ENCODE data around the gene MYBPHL. TPM values are rescaled to one million over a fixed set of nuclear protein-coding genes. Genes with fewer than 3 reads are reported as not detected.

MYBPHL gene
- total and polyA plus RNA-seq, 2 of the 13 experiments (the other 11 are each of a cell fraction or from before 2014, with no cell fraction given), result 3.7 to 3.8 TPM

- H3K9ac ChIP-seq (ENCODE audit: insufficient read depth, low read depth, low read length), result peak overlapping the region; percentile 33; the same call in 1 of the 2 replicates
- H3K4me2 ChIP-seq (ENCODE audit: low read depth, low read length), result peak overlapping the region; percentile 78
- DNase-seq (ENCODE audit: low spot score), result no peak
- no peak overlapping the region for H2AFZ ChIP-seq (ENCODE audit: low read length)
- in situ Hi-C loops (cut with HindIII; ENCODE audit: extremely low pct_ligation_motif_present, low pct_unique_long_range_greater_than_20kb), result no loop called here
- H3K4me3 ChIP-seq (replicated peaks in 1 of 3; ENCODE audit: insufficient read depth in 1 of 3, low read depth in 2 of 3, low read length in 3 of 3), result peak overlapping the region in 2 of 3 experiments; percentile 58 to 67; a peak in 3 of 6 replicates
- ATAC-seq, result no peak
- H3K9me3 ChIP-seq (ENCODE audit: low read length), result no peaks in the 10 kb centered on the region
- H3K79me2 ChIP-seq (ENCODE audit: insufficient read depth, low read length), result no peaks in the 10 kb centered on the region
- no peak for FAIRE-seq
- H3K36me3 ChIP-seq (replicated peaks in 1 of 2; ENCODE audit: control insufficient read depth in 1 of 2, insufficient read depth in 2 of 2, low read length in 2 of 2), result no peaks in the 10 kb centered on the region; a peak in 1 of 5 replicates
- peaks cover 4 to 28% of the 10 kb centered on the region in 2 experiments; a peak in 4 of 5 replicates for H3K27me3 ChIP-seq (ENCODE audit: control insufficient read depth in 1 of 2, insufficient read depth in 2 of 2, low read length in 2 of 2)
- ChIA-PET CTCF (ENCODE audit: low intra/inter-chr PET ratio, low total read pairs) (interaction anchor here (1.8 kb wide), 1 partner anchor 13 kb away, joined by 5 read pairs; no protein-coding TSS in a partner anchor), POLR2A (interaction anchor here (0.9 to 1.3 kb wide), 2 partner anchors 10 to 36 kb away, joined by 3 to 4 read pairs; no protein-coding TSS in a partner anchor)
- intact Hi-C loops (cut with micrococcal nuclease; ENCODE audit: unreplicated experiment), result no loop called here
- H4K20me1 ChIP-seq (ENCODE audit: insufficient read depth, low read length), result no peaks in the 10 kb centered on the region
- peaks cover 51% of the 10 kb centered on the region for H3K4me1 ChIP-seq (ENCODE audit: insufficient read depth, low read length)
- 94% methylated on average over 22 of the region's 33 CpGs for WGBS (ENCODE audit: low lambda C conversion rate)
- peak; percentile 79 for TF ChIP-seq HNRNPL (IDR thresholded peaks at IDR 0.05; ENCODE audit: low read depth, low read length)
- TF ChIP-seq TRIM22 (IDR thresholded peaks at IDR 0.05), result no peak
- peak; percentile 10; the same call in 1 of the 2 replicates for TF ChIP-seq ZNF687 (CRISPR knock-in tag; IDR thresholded peaks at IDR 0.05)
- no peak for TF ChIP-seq ZNF605 (CRISPR knock-in tag; IDR thresholded peaks at IDR 0.05)
- no TSS peak for BruUV-seq (replicated peaks)
- no peak overlapping the region for H3K27ac ChIP-seq (ENCODE audit: extremely low read length, insufficient read depth, low read length)
These were observed 56.1 kb downstream of the MYBPHL start for GRCh38 chr1:109250454-109251276.
